ENCODE results near the gene AKT3.

DNA sequence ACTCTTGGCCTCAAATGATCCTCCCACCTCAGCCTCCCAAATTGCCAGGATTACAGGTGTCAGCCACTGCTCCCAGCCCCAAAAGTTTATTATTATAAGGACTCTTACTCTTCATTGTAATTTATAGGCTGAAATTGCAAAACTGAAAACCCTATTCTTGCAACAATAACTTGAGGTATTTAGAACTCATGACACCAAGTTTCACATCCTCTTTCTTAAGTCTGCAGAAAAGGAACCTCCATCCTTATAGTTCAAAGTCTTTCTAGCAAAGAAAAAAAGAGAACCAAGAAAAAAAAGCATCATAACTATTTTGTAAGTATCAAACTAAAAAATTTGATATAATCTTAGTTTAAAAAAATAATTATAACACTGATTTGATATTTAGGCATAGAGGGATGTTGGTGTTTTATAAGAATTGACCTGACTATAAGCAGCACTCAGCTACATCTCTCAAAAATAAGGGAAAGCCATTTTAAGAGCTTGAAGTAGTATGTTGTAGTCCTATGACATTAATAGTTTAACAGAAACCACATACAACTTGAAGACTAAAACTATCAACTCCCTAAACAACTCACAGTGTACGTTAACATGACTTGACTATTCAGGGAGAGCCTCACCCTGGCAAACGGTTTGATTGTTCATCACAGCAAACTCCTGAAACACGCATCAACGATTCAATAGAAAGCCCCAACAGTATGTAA, 122.4 kb downstream of the AKT3 start:
- TF ChIP-seq, protein P1, sequence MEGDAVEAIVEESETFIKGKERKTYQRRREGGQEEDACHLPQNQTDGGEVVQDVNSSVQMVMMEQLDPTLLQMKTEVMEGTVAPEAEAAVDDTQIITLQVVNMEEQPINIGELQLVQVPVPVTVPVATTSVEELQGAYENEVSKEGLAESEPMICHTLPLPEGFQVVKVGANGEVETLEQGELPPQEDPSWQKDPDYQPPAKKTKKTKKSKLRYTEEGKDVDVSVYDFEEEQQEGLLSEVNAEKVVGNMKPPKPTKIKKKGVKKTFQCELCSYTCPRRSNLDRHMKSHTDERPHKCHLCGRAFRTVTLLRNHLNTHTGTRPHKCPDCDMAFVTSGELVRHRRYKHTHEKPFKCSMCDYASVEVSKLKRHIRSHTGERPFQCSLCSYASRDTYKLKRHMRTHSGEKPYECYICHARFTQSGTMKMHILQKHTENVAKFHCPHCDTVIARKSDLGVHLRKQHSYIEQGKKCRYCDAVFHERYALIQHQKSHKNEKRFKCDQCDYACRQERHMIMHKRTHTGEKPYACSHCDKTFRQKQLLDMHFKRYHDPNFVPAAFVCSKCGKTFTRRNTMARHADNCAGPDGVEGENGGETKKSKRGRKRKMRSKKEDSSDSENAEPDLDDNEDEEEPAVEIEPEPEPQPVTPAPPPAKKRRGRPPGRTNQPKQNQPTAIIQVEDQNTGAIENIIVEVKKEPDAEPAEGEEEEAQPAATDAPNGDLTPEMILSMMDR (IDR thresholded peaks at IDR 0.05) = no peak
- TF ChIP-seq EZH2 (IDR thresholded peaks at IDR 0.05) (no peak), EZH2phosphoT487 (IDR thresholded peaks at IDR 0.05) (no peak)

All from neural progenitor cell (in vitro differentiated cells).